Measurements from ENCODE around the gene WDR90. TPM values are rescaled to one million over a fixed set of nuclear protein-coding genes. Genes with fewer than 3 reads are reported as not detected.

WDR90 gene
- total RNA-seq, 1 donor from 2014 or later: 50.0 TPM

GRCh38 chr16:667780-668518 lies 18.8 kb downstream of the WDR90 start, which contains the start of gene RHOT2:
Gene RHOT2, plus strand, starts transcription at chr16:668132. Its CDS starts 68 bp downstream, at chr16:668200.
- Histone ChIP-seq H3K4me1 (peaks cover 0 to 14% of the 10 kb centered on the region in 2 donors), H3K4me3 (peak within 1 kb of the TSS; percentile 86 to 98), H3K27ac (peak within 1 kb of the TSS; percentile 85 to 88), H3K9me3 (no peaks in the 10 kb centered on the region), H3K27me3 (no peaks in the 10 kb centered on the region), H3K36me3 (peaks cover 36% of the 10 kb centered on the region in 2 donors)
- peak; percentile 50 to 95 (median 70) for TF ChIP-seq CTCF (IDR thresholded peaks at IDR 0.05)
- intact Hi-C loops (cut with DNase I): loop anchor here (10.0 kb wide), 1 partner anchor 273 kb away; the partner anchor contains the start of gene NME4
- DNase-seq (ENCODE audit: low spot score in 2 of 2): peak; percentile 76 to 97

- no peak for TF ChIP-seq CTCF (IDR thresholded peaks at IDR 0.05)
- Histone ChIP-seq H3K27me3 (no peaks in the 10 kb centered on the region), H3K9me3 (no peaks in the 10 kb centered on the region), H3K4me3 (peak overlapping the region; percentile 86 to 98), H3K27ac (peak overlapping the region; percentile 85 to 88), H3K4me1 (peaks cover 0 to 14% of the 10 kb centered on the region in 2 donors), H3K36me3 (peaks cover 43% of the 10 kb centered on the region in 2 donors)
- intact Hi-C loops (cut with DNase I): loop anchor here (10.0 kb wide), 1 partner anchor 274 kb away; the partner anchor contains the start of gene NME4
- DNase-seq (ENCODE audit: low spot score in 2 of 2): no peak
Measured at GRCh38 chr16:668519-669171, 19.5 kb downstream of the WDR90 start.

- no peak for TF ChIP-seq CTCF (IDR thresholded peaks at IDR 0.05)
- Histone ChIP-seq H3K9me3 (no peaks in the 10 kb centered on the region), H3K4me3 (peak overlapping the region in 1 of 2 donors; percentile 98), H3K36me3 (peaks cover 45% of the 10 kb centered on the region in 2 donors), H3K27ac (no peak overlapping the region), H3K4me1 (peaks cover 0 to 14% of the 10 kb centered on the region in 2 donors), H3K27me3 (no peaks in the 10 kb centered on the region)
- DNase-seq (ENCODE audit: low spot score in 2 of 2): no peak
- intact Hi-C loops (cut with DNase I): loop anchor here (10.0 kb wide), 1 partner anchor 275 kb away; the partner anchor contains the start of gene NME4
Measured at GRCh38 chr16:669666-670065, 20.5 kb downstream of the WDR90 start.

GRCh38 chr16:670485-671352 lies 21.6 kb downstream of the WDR90 start:
- no peak overlapping the region for H3K4me3 ChIP-seq
- peaks cover 45% of the 10 kb centered on the region in 2 donors for H3K36me3 ChIP-seq
- no peak overlapping the region for H3K27ac ChIP-seq
- no peak for DNase-seq (ENCODE audit: low spot score in 2 of 2)
- no peak for TF ChIP-seq CTCF (IDR thresholded peaks at IDR 0.05)
- peaks cover 0 to 17% of the 10 kb centered on the region in 2 donors for H3K4me1 ChIP-seq
- H3K27me3 ChIP-seq: no peaks in the 10 kb centered on the region
- H3K9me3 ChIP-seq: no peaks in the 10 kb centered on the region
- intact Hi-C loops (cut with DNase I): no loop called here
